GM23248 (cell line): Measurements from ENCODE around the gene BCL2L11. TPM values are rescaled to one million over a fixed set of nuclear protein-coding genes. Genes with fewer than 3 reads are reported as not detected.
A peak's percentile ranks its signal among the peaks of the same experiment; 100 is the strongest.

Experiments used
- DNase-seq: peaks from one replicate; pipeline ENCODE4 v3.0.0-alpha.2; 2015
- H2AFZ ChIP-seq: fragments of 200-600 bp; sonication (generic); 2 replicates; pipeline ENCODE4 v1.6.1; 2016; ENCODE audit warnings: antibody characterized with exemption
- H3F3A ChIP-seq: fragments of 200-600 bp; sonication (generic); 2 replicates; pipeline ENCODE4 v1.6.1; 2016; ENCODE audit warnings: mild to moderate bottlenecking, antibody characterized with exemption, mixed run types; ENCODE audit not compliant: insufficient read depth
- H3K27ac ChIP-seq: fragments of 200-600 bp; sonication (generic); 2 replicates; pipeline ENCODE4 v1.5.1; 2016; ENCODE audit warnings: mild to moderate bottlenecking
- H3K27me3 ChIP-seq: fragments of 200-600 bp; sonication (generic); replicated peaks from 2 replicates; pipeline ENCODE4 v1.6.1; 2016; ENCODE audit warnings: mild to moderate bottlenecking; ENCODE audit not compliant: insufficient read depth
- H3K36me3 ChIP-seq: fragments of 200-600 bp; sonication (generic); 2 replicates; pipeline ENCODE4 v1.6.1; 2016; ENCODE audit warnings: low read depth, mild to moderate bottlenecking
- H3K4me1 ChIP-seq: fragments of 200-600 bp; sonication (generic); 2 replicates; pipeline ENCODE4 v1.6.1; 2016; ENCODE audit warnings: mild to moderate bottlenecking; ENCODE audit not compliant: insufficient read depth
- H3K4me2 ChIP-seq: fragments of 200-600 bp; sonication (generic); one replicate; pipeline ENCODE4 v1.6.1; 2016; ENCODE audit warnings: mild to moderate bottlenecking; ENCODE audit not compliant: unreplicated experiment
- H3K4me3 ChIP-seq: fragments of 200-600 bp; sonication (generic); 2 replicates; pipeline ENCODE4 v1.5.1; 2016; ENCODE audit warnings: mild to moderate bottlenecking
- H3K79me2 ChIP-seq: fragments of 200-600 bp; sonication (generic); 2 replicates; pipeline ENCODE4 v1.6.1; 2016; ENCODE audit warnings: mild to moderate bottlenecking; ENCODE audit not compliant: insufficient read depth
- H3K9ac ChIP-seq: fragments of 200-600 bp; sonication (generic); 2 replicates; pipeline ENCODE4 v1.6.1; 2016; ENCODE audit warnings: mild to moderate bottlenecking
- H3K9me2 ChIP-seq: fragments of 200-600 bp; sonication (generic); 2 replicates; pipeline ENCODE4 v1.6.1; 2016; ENCODE audit warnings: mixed run types, mild to moderate bottlenecking, moderate library complexity; ENCODE audit not compliant: insufficient read depth
- H3K9me3 ChIP-seq: fragments of 200-600 bp; sonication (generic); one replicate; pipeline ENCODE4 v1.6.1; 2017; ENCODE audit warnings: low read depth
- H4K20me1 ChIP-seq: fragments of 200-600 bp; sonication (generic); 2 replicates; pipeline ENCODE4 v1.6.0; 2016; ENCODE audit not compliant: insufficient read depth
- EZH2 ChIP-seq: fragments of 200-600 bp; sonication (generic); IDR thresholded peaks from 2 replicates; pipeline ENCODE4 v1.6.1; 2018; ENCODE audit warnings: antibody characterized with exemption, mild to moderate bottlenecking; ENCODE audit not compliant: insufficient read depth, poor library complexity, severe bottlenecking
- EZH2phosphoT487 ChIP-seq: fragments of 200-600 bp; sonication (generic); IDR thresholded peaks from 2 replicates; pipeline ENCODE4 v1.6.1; 2018; ENCODE audit warnings: antibody characterized with exemption, moderate library complexity, mild to moderate bottlenecking, low read depth; ENCODE audit not compliant: insufficient read depth
- WGBS, 2 experiments: methylation state at CpG; one replicate each; pipeline ENCODE4 v1.1.6; 2015 to 2017; ENCODE audit warnings: low lambda C conversion rate in 2 of 2, low coverage in 1 of 2; ENCODE audit errors: missing lambda C conversion rate in 2 of 2; 5-methylcytosine and 5-hydroxymethylcytosine counted together
- in situ Hi-C: fragments of 300-500 bp; cut with MboI; formaldehyde crosslinking; loops from 2 replicates; pipeline ENCODE4 v1.15.0; 2020
- polyA plus RNA-seq: library from polyadenylated mRNA; unstranded; fragments of >200 nt; fragmentation: Nextera tagmentation; extraction: Ambion mirVana; gene quantifications from 2 replicates; pipeline ENCODE4 v1.2.1, GENCODE V29; 2016
- total RNA-seq: library from RNA; depleted of rRNA; stranded (reverse); fragments of >200 nt; shearing (Covaris generic); gene quantifications from 2 replicates; pipeline ENCODE4 v1.2.3, GENCODE V29; 2014

Gene BCL2L11
- total and polyA plus RNA-seq, 2 experiments from 2014 or later: 0.22 to 0.55 TPM

DNA sequence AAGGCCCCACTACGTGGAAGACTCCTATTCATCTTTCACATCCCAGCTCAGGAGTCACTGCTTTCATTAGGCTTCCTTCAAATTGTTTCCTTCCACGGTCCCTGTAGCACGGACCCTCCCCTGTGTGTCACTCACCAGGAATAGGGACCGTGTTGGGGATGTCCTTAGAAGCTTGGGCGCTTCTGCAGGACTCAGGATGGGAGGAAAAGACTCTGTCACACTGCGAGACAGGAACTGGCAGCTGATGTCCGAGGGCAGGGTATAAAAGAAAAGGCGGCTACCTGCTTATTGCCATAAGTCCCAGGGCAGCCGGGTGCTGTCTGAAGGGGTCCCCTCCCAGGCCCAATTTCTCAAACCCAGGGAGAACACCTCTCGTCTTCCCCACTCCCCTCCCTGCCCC lies 79.1 kb downstream of the BCL2L11 start:
- Histone ChIP-seq H3K79me2 (no peaks in the 10 kb centered on the region), H3K27ac (no peak overlapping the region), H2AFZ (no peak overlapping the region), H3K4me2 (no peak overlapping the region), H3K36me3 (no peaks in the 10 kb centered on the region), H3K9me2 (no peaks in the 10 kb centered on the region), H3F3A (0 out of 2 replicates have a peak, but pooled peaks cover 5% of the 10 kb centered on the region), H3K9me3 (no peaks in the 10 kb centered on the region), H3K4me1 (peaks cover 7% of the 10 kb centered on the region), H3K27me3 (no peaks in the 10 kb centered on the region), H4K20me1 (no peaks in the 10 kb centered on the region), H3K4me3 (no peak overlapping the region), H3K9ac (no peak overlapping the region)
- in situ Hi-C loops: no loop called here
- DNase-seq: no peak
- TF ChIP-seq EZH2: no peak
- TF ChIP-seq EZH2phosphoT487: no peak
- 90 to 95% methylated on average over 10 of the region's 10 CpGs for WGBS, 2 experiments

DNA sequence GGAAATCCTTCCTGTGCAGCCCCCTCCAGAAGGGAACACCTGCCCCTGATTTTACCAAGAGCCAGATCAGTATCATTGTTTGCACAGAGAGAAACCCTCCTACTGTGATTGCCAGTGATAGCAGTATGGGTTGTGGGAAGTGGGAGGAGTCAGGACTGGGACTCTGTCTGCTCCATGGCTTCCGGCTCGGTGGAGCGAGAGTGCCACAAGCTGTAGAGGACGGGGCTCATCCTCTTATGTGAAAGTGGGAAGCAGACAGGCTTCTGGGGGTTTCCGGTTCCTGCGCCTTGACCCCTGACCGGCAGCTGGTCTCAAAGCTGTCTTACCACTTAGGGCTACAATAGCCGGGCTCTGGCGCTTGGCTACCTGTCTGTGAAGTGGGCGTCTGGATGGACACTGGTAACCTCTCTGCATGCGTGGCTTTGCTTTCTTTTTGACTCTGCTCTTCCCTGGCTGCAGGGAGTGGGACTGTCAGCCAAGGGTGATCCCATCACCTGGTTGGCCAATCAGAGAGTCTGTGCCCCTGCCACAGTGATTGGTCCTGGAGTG lies 79.7 kb downstream of the BCL2L11 start:
- H2AFZ ChIP-seq: no peak overlapping the region
- H3K4me2 ChIP-seq: no peak overlapping the region
- H3K36me3 ChIP-seq: no peaks in the 10 kb centered on the region
- in situ Hi-C loops: no loop called here
- H3K9me3 ChIP-seq: no peaks in the 10 kb centered on the region
- H3K79me2 ChIP-seq: no peaks in the 10 kb centered on the region
- H3K4me1 ChIP-seq: peaks cover 7% of the 10 kb centered on the region
- H3K27me3 ChIP-seq: no peaks in the 10 kb centered on the region
- no peak overlapping the region for H3K27ac ChIP-seq
- no peaks in the 10 kb centered on the region for H3K9me2 ChIP-seq
- WGBS, 2 experiments: 94 to 97% methylated on average over 11 of the region's 11 CpGs
- H3K9ac ChIP-seq: no peak overlapping the region
- TF ChIP-seq EZH2phosphoT487 (no peak), EZH2 (no peak)
- H3F3A ChIP-seq: 0 out of 2 replicates have a peak, but pooled peaks cover 5% of the 10 kb centered on the region
- no peaks in the 10 kb centered on the region for H4K20me1 ChIP-seq
- DNase-seq: no peak
- no peak overlapping the region for H3K4me3 ChIP-seq

DNA sequence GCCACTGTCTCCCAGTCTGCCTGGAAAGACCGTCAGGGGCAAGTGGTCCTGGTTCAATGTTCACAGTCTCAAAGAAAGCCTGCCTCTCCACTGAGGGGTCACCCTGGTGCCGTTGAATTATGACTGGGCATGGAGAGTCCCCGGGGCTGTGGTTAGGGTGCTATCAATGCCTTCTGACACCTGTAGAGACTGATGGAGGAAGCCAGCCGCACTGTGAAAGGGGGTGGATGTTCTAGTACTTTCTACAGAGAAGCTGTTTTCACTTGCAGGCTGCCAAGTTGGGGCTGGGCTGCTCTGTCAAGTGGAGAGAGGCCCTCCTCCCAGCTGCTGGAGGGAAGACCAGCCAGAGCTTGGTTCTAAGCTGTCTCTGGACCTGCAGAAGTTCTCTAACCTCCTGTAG lies 80.5 kb downstream of the BCL2L11 start:
- Histone ChIP-seq H2AFZ (no peak overlapping the region), H3K4me3 (no peak overlapping the region), H3K27me3 (no peaks in the 10 kb centered on the region), H3K9me3 (no peaks in the 10 kb centered on the region), H4K20me1 (no peaks in the 10 kb centered on the region), H3K4me2 (no peak overlapping the region), H3K79me2 (no peaks in the 10 kb centered on the region), H3K9ac (no peak overlapping the region), H3K4me1 (peaks cover 7% of the 10 kb centered on the region), H3K36me3 (no peaks in the 10 kb centered on the region; the same call in 1 of the 2 replicates), H3K27ac (no peak overlapping the region), H3K9me2 (no peaks in the 10 kb centered on the region), H3F3A (0 out of 2 replicates have a peak, but pooled peaks cover 5% of the 10 kb centered on the region)
- TF ChIP-seq EZH2phosphoT487: no peak
- no peak for TF ChIP-seq EZH2
- in situ Hi-C loops: no loop called here
- 73 to 77% methylated on average over 4 of the region's 4 CpGs for WGBS, 2 experiments
- DNase-seq: no peak

DNA sequence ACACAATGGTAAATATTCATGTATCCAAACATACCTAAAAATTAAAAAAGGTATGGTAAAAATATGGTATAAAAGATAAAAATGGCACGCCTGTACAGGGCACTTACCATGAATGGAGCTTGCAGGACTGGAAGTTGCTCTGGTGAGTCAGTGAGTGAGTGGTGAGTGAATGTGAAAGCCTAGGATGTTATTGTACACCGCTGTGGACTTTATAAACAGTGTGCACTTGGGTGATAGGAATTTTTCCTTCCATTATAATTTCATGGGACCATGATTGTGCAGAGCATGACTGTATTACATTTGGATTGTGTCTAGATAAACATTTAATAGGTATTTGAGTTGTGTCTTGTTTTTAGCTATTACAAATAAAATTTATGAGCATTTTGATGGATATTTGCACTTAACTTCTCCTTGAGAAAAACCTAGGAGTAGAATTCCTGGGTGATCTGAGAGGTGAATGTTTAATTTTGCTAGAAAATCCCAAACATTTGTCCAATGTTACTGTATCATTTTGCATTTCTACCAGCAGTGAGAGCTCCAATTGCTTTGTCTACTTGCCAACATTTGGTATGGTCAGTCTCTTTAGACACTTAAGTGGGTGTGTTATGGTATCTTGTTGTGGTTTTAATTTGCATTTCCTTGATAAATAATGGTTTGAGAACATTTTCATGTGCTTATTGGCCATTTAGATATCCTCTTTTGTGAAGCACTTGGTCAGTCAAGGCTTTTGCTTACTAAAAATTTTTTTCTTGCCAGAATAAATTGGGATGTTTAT lies 81.7 kb downstream of the BCL2L11 start:
- H4K20me1 ChIP-seq: no peaks in the 10 kb centered on the region
- WGBS, 2 experiments: 93 to 97% methylated on average over 2 of the region's 2 CpGs
- no peak overlapping the region for H3K9ac ChIP-seq
- H3K36me3 ChIP-seq: no peaks in the 10 kb centered on the region; the same call in 1 of the 2 replicates
- H3K27me3 ChIP-seq: no peaks in the 10 kb centered on the region
- no peaks in the 10 kb centered on the region for H3K79me2 ChIP-seq
- H3K9me3 ChIP-seq: no peaks in the 10 kb centered on the region
- H3F3A ChIP-seq: 0 out of 2 replicates have a peak, but pooled peaks cover 5% of the 10 kb centered on the region
- no peaks in the 10 kb centered on the region for H3K9me2 ChIP-seq
- in situ Hi-C loops: no loop called here
- DNase-seq: peak; percentile 14
- H3K4me1 ChIP-seq: peaks cover 7% of the 10 kb centered on the region
- no peak for TF ChIP-seq EZH2
- no peak for TF ChIP-seq EZH2phosphoT487
- H3K4me3 ChIP-seq: no peak overlapping the region
- no peak overlapping the region for H3K27ac ChIP-seq
- H2AFZ ChIP-seq: no peak overlapping the region
- no peak overlapping the region for H3K4me2 ChIP-seq
